ENCODE results near the gene CD80.

Gene CD80

GRCh38 chr3:119548341-119548740 is 11.1 kb downstream of the CD80 start:
- DNase-seq (ENCODE audit: low read depth in 2 of 2), result no peak

GRCh38 chr3:119547227-119547626 is 12.2 kb downstream of the CD80 start:
- DNase-seq (ENCODE audit: low read depth in 2 of 2), result no peak

GRCh38 chr3:119543147-119543546 is 16.3 kb downstream of the CD80 start:
- no peak for DNase-seq (ENCODE audit: low read depth in 2 of 2)

DNA sequence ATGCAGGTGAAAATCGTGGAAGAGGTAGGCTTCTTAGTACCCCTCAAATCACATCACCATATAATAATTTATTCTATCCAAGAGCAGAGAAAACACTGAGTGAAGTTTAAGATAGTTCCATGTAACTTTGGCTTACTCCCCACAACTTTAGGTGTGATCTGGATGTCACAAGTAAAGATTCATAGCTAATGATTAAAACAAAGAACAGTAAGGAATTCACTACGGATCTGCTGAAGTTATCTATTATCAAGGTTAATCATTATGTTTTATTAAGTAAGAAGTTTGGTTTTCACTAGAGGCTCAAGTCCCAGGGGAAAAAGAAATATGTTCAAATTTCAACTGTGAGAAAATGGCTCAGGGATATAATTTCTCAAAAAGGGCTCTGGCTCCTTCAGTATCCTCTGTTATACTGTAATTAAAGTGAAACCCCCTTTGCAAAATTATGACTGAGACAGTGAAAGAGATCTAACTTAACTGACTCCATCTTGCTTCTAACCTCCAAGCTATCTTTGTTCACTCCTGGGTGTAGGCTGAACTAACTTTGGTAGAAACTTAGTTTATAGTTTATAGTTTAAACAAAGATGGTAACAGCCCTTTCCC is 17.1 kb downstream of the CD80 start:
- no peak for DNase-seq (ENCODE audit: low read depth in 2 of 2)

- DNase-seq (ENCODE audit: low read depth in 2 of 2), result no peak
Measured at GRCh38 chr3:119541547-119541946, 17.9 kb downstream of the CD80 start.

DNA sequence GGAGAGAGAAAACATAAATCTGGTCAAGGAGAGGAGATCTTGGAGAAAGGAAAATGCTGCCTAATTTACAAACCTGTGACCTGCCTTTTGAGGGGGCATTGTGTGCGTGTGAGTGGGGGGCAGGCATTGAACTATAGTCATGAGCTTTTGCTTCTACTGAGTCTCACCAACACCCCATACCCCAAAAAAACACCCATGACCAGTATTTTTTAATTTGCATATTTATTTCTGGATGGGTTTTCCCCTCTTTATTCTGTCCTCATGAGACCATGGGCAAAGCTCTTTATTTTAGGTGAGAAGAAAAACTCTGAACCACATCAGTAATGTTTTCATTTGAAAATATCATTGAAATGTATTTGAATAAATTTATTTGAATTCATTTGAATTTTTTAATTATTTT is 20.6 kb downstream of the CD80 start:
- no peak for DNase-seq (ENCODE audit: low read depth in 2 of 2)

DNA sequence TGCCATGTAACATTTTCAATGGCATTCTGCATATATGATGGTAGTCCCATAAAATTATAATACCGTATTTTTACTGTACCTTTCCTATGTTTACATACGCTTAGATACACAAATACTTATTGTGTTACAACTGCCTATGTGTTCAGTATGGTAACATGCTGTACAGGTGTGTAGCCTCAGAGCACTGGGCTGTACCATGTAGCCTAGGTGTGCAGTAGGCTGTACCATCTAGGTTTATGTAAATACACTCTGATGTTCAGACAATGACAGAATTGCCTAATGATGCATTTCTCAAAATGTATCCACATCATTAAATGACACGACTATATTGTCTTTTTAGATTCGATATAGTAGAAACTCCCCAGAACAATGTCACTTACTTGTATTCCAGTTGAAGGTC is 22.7 kb downstream of the CD80 start:
- no peak for DNase-seq (ENCODE audit: low read depth in 2 of 2)

- DNase-seq (ENCODE audit: low read depth in 2 of 2), result no peak
Measured at GRCh38 chr3:119534296-119534695, 25.1 kb downstream of the CD80 start.

- DNase-seq (ENCODE audit: low read depth in 2 of 2), result no peak
Measured at GRCh38 chr3:119531151-119531550, 28.3 kb downstream of the CD80 start.

DNA sequence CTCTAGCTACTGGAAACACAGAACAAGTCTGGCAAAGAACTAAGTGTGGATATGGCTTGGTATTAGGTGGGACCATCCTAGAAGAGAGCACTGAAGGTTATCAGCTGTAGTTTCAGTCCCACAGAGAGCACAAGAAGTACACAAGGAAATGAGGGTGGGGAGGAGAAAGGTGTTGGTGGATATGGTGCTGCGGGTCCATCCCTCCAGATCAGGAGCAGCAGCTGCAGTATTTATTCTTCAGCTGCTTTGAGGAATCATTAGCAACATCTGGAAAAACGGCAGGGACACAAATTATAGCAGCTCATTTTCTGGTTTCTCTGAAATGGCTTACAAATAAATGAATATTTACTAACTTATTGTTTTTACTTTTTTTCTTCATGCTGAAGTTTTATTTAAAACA is 29.0 kb downstream of the CD80 start:
- DNase-seq (ENCODE audit: low read depth in 2 of 2), result no peak

DNA sequence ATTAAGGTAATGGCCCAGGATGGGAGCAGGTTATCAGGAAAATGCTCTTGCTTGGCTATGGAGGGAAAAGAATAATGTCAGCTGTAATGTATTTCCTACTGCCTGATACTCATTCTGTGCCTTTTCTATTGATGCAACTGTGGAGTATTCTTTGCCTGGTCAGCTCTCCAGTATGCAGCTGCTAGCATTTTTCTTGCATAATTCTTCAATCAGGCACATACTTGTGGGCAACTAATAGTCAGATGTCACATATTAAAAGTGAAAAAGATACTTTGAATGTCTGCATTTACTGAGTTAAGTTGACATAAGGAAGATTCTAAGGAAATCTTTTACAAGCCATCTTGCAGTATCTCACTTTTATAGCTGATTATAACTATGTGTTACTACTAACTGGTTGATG is 29.5 kb downstream of the CD80 start:
- no peak for DNase-seq (ENCODE audit: low read depth in 2 of 2)

DNA sequence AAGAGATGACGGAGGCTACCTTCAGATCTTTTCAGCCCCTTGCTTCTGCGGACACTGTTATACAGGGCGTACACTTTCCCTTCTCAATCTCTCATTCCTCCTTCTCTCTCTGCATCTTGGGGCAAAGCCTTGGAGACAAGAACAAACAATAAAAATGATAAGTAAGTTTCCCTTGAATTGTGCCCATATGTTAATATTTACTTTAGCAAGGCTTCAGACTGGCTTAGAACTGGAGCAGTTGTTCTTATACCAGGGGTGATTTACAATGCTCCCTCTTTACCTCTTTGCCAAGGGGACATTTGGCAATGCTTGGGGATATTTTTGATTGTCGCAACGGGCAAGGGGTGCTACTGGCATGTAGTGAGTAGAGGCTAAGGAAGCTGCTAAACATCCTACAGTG is 31.7 kb downstream of the CD80 start:
- no peak for DNase-seq (ENCODE audit: low read depth in 2 of 2)

GRCh38 chr3:119524931-119525662 is 34.3 kb downstream of the CD80 start:
- DNase-seq (ENCODE audit: low read depth in 2 of 2), result no peak

GRCh38 chr3:119518026-119518425 is 41.4 kb downstream of the CD80 start:
- no peak for DNase-seq (ENCODE audit: low read depth in 2 of 2)

GRCh38 chr3:119517112-119517511 is 42.3 kb downstream of the CD80 start:
- no peak for DNase-seq (ENCODE audit: low read depth in 2 of 2)

GRCh38 chr3:119514637-119515036 is 44.8 kb downstream of the CD80 start:
- no peak for DNase-seq (ENCODE audit: low read depth in 2 of 2)

GRCh38 chr3:119510690-119511089 is 48.7 kb downstream of the CD80 start:
- DNase-seq (ENCODE audit: low read depth in 2 of 2), result no peak

DNA sequence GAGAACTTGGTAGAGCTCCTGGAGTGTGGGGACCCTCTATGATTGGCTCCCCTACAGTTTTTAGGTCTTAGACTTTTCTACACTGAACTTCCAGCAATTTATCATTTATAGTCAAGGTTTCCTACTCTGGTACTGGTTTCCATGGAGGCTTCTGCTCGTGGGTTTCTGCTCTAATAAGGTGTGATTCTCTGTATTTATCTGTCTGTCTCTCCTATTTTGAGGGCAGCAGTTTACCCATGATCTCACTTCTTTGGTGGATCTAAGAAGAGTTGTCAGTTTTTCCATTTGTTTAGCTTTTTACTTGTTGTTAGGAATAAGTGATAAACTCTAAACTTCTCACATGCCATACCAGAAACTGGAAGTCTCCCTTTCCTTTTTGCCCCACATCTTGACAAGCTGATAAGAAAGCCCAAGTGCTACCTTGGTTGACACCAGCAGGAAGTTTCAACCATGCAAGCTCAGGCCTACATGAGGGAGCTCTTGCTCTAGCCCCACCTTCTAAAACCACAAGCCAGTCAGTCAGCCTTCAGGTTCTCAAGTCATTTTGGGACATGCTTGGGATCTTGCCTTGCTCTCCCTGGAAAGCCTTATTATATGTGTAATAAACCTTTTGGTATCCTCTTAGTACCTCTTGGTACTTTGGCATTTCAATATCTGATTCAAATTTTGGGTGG is 51.1 kb downstream of the CD80 start:
- no peak for DNase-seq (ENCODE audit: low read depth in 2 of 2)

- no peak for DNase-seq (ENCODE audit: low read depth in 2 of 2)
Measured at GRCh38 chr3:119507404-119507803, 52.0 kb downstream of the CD80 start.

DNA sequence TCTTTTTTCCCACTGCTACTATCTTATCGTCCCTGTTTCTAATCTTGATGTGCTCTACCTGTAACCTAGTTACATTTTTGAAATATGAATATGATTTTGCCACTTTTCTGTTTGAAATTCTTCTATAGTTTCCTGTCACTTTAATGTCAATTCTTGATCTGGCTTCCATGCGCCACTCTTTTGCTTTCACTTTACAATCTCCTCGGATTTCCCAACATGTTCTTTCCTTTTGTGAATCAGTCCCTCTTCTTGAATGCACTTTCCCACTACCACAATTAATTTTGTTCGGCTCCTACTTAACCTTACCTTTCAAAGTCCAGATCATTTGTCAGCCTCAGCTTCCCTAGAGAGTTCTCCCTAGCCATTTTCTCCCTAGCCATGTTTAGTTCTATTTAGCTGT is 52.8 kb downstream of the CD80 start:
- no peak for DNase-seq (ENCODE audit: low read depth in 2 of 2)

- no peak for DNase-seq (ENCODE audit: low read depth in 2 of 2)
Measured at GRCh38 chr3:119500901-119501300, 58.5 kb downstream of the CD80 start.

GRCh38 chr3:119500265-119500664 is 59.1 kb downstream of the CD80 start:
- DNase-seq (ENCODE audit: low read depth in 2 of 2), result no peak

Data from activated CD8-positive, alpha-beta memory T cell treated with anti-CD3 and anti-CD28 coated beads for 4 hours (primary cell).